AML-193 (cell line): Measurements from ENCODE around the gene RBM34.

Experiments used
- DNase-seq, 2 experiments: peaks; one replicate each; lab custom pipeline; 2025; lab: John Stamatoyannopoulos, UW

The RBM34 gene

GRCh38 chr1:235156265-235156664 lies 4.8 kb downstream of the RBM34 start:
- DNase-seq: no peak

- no peak for DNase-seq
These were observed 8.8 kb downstream of the RBM34 start for GRCh38 chr1:235152235-235152634.

- no peak for DNase-seq
These were observed 10.0 kb downstream of the RBM34 start for GRCh38 chr1:235151033-235151432.

GRCh38 chr1:235149824-235150223 lies 11.2 kb downstream of the RBM34 start:
- DNase-seq: no peak

- DNase-seq: no peak
These were observed 13.8 kb downstream of the RBM34 start for GRCh38 chr1:235147269-235147668.

GRCh38 chr1:235145639-235146038 lies 15.4 kb downstream of the RBM34 start:
- no peak for DNase-seq

- no peak for DNase-seq
These were observed 18.1 kb downstream of the RBM34 start for GRCh38 chr1:235142991-235143390.

- no peak for DNase-seq
These were observed 21.7 kb downstream of the RBM34 start for GRCh38 chr1:235139315-235139714.

GRCh38 chr1:235138821-235139220 lies 22.2 kb downstream of the RBM34 start:
- DNase-seq: no peak

GRCh38 chr1:235136111-235136510 lies 24.9 kb downstream of the RBM34 start:
- DNase-seq: no peak

GRCh38 chr1:235134171-235134570 lies 26.9 kb downstream of the RBM34 start:
- DNase-seq: no peak

- no peak for DNase-seq
These were observed 28.0 kb downstream of the RBM34 start for GRCh38 chr1:235133086-235133485.

- DNase-seq: no peak
These were observed 29.1 kb downstream of the RBM34 start for GRCh38 chr1:235131961-235132360.

GRCh38 chr1:235130766-235131270 lies 30.2 kb downstream of the RBM34 start:
- DNase-seq: no peak

GRCh38 chr1:235129774-235130570 lies 31.1 kb downstream of the RBM34 start:
- no peak for DNase-seq

GRCh38 chr1:235128456-235129328 lies 32.4 kb downstream of the RBM34 start, which contains the start of gene TOMM20:
Gene TOMM20, minus strand, starts transcription at chr1:235128837. Its CDS starts 122 bp downstream, at chr1:235128715.
- DNase-seq: peak; percentile 94 to 97

- DNase-seq: no peak
These were observed 33.2 kb downstream of the RBM34 start for GRCh38 chr1:235127732-235128455.

GRCh38 chr1:235127203-235127602 lies 33.8 kb downstream of the RBM34 start:
- DNase-seq: no peak

- no peak for DNase-seq
These were observed 36.4 kb downstream of the RBM34 start for GRCh38 chr1:235124665-235125064.

GRCh38 chr1:235124111-235124510 lies 36.9 kb downstream of the RBM34 start:
- no peak for DNase-seq

- DNase-seq: no peak
These were observed 38.7 kb downstream of the RBM34 start for GRCh38 chr1:235122348-235122747.
